Measurements from ENCODE around the gene ZNF839.
"Not testable (repeated sequence)": the region's sequence is repeated elsewhere in the genome, so short reads cannot be mapped to it uniquely, and the experiment has no call there.

ZNF839 gene

DNA sequence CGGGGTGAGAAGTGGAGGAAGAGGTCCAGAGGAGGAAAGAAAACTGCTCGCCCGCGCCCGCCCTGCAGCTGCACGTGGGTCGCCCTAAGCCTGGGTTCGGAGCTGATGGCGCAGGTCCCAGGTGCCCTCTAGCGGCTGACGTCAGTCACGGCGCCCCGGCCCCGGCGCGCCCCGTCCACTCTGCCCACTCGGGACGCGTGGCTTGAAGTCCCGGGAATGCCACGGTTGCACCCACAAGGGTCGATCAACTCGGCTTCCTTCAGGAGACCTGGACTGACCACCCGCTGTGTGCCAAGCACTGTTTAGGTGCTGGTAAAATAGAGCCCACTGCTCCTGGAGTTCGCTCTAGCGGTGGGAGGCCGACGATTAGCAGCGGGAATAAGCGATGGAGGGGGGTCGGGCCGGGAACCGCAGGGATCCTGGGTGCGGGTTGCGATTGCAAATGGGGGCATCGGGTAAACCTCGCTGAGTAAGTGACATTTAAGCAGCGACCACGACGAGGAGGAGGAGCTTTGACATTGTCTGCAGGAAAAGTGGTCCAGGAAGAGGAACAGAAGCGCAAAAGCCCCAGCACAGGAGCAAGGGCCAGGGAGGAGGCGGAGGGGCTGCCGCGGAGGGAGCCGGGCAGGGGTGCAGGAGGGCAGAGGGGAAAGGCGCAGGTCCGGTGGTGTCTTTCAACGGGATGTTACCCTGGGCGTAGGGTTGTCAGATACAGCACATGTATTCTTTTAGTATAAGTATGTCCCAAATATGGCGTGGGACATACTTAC is 5.1 kb upstream of the ZNF839 start:
- peak; percentile 65 to 67 for DNase-seq (ENCODE audit: low read depth in 2 of 2)

DNA sequence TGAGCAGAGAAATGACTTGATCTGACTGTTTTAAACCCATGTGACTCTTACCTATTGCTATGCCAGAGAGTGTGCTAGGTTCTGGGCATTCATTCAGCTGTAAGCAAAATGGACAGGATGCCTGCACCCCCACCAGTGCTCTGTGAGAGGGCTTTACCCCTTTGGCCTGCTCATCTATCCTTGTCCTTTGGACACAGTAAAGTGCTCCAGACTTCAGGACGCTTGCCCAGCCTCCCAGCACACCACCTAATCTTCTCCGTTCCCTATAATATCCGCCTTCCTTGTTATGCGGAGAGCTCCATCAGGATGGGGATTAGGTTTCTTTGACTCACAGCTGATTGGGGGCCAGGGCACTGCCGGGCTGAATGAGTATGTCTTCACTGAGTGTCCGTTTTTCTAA is 4.4 kb upstream of the ZNF839 start:
- no peak for DNase-seq (ENCODE audit: low read depth in 2 of 2)

DNA sequence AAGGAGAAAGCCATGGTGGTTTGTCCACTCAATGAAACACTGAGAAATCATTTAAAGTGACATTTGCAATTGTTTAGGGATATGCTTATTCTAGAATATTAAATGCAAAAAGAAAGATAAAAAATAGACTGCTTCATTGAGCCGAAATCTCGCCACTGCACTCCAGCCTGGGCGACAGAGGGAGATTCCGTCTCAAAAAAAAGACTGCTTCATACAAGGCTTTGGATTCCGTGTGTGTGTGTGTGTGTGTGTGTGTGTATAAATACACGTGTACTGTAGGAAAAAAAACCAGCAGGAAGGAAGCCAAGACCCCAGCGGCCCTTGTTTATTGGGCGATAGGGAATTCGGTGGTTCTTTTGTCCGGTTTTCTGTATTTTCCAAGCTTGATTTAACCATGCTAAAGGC is 3.2 kb upstream of the ZNF839 start:
- DNase-seq (ENCODE audit: low read depth in 2 of 2), result no peak

DNA sequence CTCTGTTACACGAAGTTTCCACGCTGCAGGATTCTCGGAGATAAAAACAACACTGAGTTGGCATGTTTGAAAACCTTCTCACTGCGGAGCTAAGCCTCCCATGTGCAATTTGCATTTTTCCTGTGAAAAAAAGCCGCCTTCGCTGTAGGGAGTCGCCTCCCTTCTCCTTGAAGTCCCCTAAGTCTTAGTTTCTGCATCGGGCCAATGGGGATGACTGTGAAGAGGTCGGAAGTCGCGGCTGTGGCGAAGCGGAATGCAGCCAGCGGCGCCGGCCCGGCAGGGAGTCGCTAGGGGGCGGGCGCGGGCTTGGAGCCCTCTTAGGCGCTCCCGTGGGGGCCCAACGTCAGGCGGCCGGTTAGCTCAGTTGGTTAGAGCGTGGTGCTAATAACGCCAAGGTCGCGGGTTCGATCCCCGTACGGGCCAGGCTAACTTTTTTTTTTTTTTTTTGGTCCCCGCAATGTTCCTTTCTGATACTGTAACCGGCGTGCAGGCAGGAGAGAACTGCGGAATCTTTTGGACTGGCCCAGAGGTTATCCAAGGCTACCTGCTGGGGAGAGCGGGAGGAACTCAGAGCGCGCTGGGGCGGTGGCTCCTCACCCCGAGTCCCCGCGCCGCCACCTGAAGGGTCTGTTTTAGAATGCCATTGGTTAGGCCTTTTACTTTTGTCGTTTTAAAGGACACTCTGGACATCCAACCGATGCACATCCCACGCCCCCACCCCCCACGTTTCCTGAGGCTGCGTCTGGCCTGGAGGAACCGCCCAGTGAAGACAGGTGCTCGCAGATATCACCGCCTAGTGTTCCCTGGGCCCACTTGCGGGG is 2.6 kb upstream of the ZNF839 start:
- peak; percentile 89 for DNase-seq (ENCODE audit: low read depth in 2 of 2)

DNA sequence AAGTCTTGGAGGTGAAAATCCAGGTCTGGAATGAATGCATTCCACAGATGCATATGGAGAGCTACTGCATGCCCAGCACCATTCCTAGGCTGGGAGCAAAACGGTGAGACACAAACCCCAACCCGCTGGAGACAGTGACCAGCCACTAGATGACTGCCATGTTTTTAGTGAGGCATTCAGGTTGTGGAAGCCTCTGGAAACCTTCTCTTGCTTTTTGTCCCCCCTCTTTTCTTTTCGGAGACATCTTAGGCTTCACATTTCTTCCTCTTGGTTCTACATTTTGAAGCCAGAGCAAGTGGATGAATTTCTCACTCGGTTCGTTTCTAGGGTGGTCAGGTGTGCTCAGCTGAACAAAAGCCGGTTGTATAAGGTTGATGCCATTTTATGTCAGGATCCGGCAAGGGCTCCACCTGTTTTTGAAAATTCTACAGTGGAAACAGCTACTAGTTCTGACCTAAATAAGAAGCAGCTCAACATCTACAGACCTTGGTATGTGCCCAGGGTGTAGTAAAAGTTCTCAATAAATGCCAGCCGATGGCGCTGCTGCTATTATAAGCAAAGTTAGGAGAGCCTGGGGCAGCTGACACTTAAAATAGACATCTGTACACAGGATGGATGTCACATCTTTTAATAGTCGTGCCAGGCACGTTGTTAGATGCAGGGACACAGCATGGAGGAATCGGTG is 1.8 kb upstream of the ZNF839 start:
- no peak for DNase-seq (ENCODE audit: low read depth in 2 of 2)

DNA sequence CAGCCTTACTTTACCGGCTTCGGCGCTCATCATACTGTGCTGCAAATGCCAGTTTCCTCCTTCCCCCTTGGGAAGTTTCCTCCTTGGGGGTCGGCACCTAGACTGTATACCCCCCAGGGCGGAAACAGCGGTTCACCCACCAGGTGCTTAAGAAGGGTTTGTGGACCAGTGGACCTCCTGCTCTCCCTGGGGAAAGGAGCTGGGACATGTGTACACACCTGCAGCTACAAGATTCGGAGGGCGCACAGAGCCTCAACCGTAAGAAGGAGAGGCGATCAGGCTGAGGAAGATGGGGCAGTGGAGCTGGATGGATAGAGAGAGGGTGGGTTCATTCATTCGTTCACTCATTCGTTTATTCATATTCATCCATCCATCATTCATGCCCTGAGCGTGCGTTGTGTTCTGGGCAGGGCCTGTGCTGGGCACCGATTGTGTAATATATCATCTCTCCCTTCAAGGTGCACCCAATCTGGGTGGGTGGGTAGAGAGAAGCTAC is 717 bp upstream of the ZNF839 start:
- DNase-seq (ENCODE audit: low read depth in 2 of 2), result no peak

DNA sequence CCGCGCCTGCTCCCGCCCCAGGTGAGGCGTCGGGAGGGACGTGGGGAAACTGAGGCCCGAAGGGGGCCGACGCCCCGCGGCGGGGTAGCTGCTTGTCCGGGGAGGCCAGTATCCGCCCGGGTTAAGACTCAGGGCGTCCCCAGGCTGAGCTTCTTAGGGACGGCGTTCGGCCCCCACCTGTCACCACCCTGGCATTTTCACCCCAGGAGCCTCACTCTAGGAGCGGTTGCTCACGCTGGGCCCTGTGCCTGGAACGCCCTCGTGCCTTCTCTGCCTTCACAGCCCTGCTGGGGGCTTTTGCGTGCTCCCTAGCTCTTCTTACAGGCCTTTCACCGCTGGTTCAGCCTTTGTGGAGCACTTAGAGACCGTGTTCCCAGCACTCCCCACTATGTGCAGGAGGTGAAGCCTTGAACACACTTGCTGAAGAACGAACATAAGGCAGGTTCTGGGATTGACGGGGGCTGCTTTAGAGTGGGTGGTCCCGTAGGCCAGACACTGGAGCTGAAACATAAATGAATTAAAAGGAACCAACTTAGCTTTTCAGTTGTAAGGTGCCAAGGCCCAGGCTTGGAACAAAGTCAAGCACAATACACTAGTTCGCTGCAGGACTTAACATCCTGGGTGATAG is 601 bp downstream of the ZNF839 start:
- no peak for DNase-seq (ENCODE audit: low read depth in 2 of 2)

DNA sequence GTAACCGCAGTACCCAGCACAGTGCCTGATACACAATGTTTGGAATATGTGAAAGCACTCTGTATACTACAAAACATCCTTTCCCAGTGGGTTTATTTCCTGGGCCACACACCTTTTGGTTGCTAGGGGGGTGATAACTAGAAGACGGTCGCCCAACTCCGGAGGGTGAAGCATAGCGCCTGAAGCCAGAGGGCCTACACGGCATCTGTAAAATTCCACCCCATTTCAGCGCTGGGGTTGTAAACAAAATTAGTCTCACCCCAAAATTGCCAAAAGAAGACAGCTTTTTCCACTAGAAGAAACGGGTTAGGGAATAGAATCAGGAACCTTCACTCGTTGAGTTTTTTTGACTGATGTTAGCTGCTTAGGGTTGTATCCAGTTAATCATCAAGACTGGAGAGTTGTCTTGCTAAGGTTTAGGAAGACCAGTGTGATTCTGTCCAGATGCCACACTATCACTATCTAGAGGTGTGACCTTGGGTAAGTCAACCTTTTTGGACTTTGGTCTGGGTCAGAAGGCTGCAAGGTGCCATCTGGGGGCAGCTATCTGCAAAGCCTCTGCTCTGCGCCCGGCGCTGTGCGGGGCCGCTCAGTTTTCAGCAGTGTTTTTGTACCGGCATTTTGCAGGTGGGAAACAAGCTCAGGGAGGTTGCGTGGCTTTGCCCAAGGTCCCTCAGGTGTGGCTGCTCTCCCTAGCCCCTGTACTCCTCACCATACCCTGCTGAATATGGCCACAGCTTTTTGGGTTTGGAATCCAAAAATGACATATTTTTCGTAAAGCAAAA is 1.3 kb downstream of the ZNF839 start:
- no peak for DNase-seq (ENCODE audit: low read depth in 2 of 2)

DNA sequence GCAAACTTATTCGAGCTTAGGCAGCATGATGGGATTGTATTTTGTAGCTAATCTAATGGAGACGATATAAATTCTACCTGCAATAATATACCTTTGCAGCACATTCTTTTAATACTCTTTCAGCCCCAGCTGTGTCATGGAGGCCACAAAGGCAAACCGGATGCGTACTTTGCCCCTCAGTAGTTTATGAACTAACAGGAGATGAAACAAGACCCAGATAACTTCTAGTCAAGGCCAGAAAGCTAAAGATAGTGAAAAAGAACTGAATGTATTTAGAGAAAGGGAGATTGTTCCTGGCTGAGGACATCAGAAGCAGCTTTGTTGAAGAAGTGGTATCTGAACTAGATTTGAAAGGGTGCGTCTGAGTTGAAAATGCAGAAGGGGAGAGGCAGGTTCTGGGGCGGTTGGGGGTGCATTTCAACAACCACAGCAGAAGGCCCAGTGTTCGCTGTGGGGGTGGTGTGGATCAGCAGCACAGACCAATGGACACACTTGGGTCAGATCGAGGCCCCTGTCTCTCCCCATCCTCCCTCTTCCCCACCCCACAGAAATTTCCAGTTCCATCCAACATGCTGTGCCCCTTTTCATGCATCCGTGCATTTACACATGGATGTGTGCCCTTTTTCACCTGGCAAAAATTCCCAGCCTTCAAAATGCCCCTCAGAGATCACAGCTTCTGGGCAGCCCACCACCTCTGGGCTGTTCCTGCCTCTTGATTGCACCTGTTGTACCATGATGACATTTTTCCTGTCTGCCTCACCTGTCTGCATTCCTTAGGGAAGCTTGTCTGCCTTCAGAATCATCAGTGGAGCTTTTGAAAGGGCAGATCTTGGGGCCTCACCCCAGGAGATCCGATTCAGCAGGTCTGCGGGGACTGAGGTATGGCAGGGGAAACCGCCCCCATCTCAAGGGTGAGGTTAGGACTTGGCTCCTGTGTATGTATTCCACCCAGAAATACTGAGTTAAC is 2.2 kb downstream of the ZNF839 start:
- no peak for DNase-seq (ENCODE audit: low read depth in 2 of 2)

DNA sequence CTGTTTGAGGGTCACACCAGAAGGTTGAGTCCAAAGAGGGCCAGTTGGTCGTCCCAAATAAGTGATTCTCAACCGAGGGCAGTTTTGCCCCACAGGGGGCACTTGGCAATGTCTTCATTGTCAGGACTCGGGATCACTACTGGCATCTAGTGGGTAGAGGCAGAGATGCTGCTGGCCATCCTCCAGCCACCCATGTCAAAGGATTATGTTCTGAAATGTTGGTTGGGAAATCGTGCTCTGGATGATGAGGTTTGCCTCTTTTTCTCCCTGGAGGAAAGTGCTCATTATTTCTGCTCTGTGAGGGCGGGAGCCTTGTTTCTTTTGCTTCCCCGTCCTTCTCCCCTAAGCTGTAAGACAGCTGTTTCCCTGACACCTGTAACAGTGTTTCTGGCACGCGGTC is 3.6 kb downstream of the ZNF839 start:
- DNase-seq (ENCODE audit: low read depth in 2 of 2), result no peak

DNA sequence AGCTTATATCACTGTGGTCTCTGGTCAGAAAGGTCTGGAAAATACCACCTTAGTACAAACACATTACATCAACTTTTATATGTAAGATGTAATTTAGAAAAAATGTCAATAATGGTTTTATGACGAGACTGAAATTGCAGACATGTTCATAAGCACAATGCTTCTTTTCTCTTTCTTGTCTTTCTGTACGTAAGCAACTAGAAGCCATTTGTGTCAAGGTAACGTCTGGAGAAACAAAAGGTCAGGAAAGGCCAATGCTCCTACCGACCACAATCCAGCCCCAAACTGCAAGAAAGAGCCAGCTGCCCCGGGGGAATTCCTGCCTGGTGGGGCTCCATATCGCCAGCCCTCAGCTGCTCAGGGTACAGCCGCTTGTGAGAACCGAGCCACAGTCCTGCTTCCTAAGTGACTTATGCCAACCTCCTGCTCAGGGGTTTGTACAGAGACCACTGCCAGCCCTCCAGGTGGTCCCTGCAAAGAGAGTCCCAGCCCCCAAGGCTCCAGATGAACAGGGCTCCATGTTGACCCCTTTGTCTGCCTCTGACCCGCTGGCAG is 6.3 kb downstream of the ZNF839 start:
- DNase-seq (ENCODE audit: low read depth in 2 of 2), result no peak

DNA sequence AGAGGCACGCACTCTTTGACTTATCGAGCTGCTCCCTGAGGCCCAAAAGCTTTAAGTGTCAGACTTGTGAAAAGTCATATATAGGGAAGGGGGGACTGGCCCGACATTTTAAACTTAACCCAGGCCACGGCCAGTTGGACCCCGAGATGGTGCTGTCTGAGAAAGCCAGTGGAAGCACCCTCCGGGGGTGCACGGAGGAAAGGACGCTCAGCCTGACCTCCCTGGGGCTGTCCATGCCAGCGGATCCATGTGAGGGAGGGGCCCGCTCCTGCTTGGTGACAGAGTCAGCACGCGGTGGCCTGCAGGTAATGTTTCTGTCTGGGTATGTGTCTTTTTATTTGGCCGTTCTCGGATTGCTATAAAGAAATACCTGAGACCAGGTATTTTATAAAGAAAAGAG is 7.0 kb downstream of the ZNF839 start:
- DNase-seq (ENCODE audit: low read depth in 2 of 2), result no peak

DNA sequence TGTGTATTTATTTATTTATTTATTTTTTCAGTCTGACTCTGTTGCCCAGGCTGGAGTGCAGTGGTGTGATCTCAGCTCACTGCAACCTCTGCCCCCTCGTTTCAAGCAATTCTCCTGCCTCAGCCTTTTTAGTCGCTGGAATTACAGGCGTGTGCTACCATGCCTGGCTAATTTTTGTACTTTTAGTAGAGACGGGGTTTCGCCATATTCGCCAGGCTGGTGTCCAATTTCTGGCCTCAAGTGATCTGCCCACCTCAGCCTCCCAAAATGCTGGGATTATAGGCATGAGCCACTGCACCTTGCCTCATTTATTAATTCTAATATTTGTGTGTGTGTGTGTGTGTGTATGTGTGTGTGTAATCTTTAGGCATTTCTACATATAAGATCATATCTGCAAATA is 9.8 kb downstream of the ZNF839 start:
- not testable (repeated sequence) for DNase-seq (ENCODE audit: low read depth in 2 of 2)

DNA sequence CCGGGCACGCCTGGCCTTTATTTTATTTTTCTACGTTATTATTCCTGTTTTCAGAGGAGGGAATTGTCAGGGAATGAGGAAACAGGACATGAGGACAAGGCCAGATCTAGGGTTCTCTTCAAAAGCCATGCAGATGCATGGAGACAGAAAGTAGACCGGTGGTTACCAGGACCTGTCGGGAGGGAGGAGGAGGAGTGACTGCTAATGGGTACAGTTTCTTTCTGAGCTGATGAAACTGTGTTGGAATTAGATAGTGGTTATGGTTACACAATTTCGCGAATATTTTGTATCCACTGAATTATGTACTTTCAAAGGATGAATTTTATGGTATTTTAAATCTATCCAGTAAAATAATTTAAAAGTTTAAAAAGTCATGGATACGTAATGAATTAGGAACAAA is 11.3 kb downstream of the ZNF839 start:
- no peak for DNase-seq (ENCODE audit: low read depth in 2 of 2)

DNA sequence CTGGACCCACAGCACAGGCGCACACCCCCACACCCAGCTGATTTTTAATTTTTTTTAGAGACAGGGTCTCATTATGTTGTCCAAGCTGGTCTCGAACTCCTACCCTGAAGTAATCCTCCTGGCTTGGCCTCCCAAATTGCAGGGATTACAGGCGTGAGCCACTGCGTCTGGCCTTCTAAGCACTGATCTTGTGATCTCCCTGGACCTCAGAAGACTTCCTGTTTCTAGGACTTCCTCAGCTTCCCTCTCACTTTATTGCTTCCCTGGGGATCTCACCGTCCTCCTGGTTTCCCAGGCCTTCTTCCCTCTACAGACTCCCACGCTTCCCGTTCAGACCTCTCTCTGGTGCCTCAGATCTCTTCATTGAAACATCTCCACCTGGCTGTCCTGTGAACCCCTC is 13.8 kb downstream of the ZNF839 start:
- DNase-seq (ENCODE audit: low read depth in 2 of 2), result no peak

DNA sequence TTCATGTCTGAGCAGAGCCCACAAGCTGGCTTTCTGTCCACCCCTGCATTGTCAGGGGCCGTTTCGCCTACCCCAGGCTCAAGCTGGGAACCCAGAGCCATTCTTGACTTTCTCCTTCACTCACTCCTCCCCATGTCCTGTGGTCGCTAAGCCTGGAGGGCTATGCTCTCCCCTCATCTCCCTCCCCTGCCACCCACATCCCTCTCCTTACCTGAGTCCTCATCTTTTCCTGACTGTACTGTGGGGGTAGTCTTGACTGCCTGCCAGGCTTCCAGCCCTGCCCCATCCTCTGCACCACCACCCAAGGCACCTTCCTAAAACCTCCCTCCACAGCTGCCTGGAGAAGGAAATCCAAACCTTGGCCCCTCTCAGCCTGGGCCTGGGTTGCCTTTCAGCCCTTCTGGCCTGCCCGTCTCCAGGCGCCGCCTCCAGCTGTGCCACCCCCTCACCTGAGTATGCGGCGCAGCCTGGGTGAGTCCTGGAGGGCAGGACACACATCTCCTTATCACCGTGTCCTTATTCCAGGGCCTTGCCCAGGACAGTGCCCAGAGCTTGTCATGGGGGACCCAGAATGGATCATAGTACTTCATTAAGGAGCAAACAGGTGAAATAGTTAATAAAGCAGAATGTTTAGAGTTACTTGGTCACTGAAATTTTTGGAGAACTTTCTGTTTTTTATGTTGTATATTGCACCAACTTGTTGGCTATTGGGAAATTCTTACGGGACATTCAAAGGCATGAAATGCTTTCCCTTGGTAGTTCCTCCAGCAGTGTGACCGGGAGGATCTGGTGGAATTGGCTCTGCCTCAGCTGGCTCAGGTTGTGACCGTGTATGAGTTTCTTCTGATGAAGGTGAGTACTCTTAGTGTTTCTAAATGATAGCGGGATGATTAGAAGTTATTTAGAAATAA is 14.5 kb downstream of the ZNF839 start:
- no peak for DNase-seq (ENCODE audit: low read depth in 2 of 2)

DNA sequence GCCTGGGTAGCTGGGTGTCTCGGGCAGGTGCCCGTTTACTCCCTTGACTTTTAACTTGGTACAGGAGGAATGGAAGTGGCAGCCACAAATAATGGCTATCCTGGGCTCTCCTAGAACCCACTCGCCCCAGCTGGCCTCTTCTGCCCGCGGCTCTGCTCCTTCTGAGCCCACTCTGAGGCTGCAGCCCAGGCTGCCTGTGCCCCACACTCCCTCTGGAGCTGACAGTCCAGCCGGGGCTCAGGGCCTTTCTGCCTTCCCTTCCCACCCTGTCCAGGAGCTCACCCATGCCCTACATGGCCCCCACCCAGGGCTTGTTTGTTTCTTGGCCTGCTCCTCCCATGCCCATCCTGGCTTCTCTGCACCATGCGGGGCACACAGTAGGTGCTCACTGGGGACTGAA is 15.6 kb downstream of the ZNF839 start:
- no peak for DNase-seq (ENCODE audit: low read depth in 2 of 2)

DNA sequence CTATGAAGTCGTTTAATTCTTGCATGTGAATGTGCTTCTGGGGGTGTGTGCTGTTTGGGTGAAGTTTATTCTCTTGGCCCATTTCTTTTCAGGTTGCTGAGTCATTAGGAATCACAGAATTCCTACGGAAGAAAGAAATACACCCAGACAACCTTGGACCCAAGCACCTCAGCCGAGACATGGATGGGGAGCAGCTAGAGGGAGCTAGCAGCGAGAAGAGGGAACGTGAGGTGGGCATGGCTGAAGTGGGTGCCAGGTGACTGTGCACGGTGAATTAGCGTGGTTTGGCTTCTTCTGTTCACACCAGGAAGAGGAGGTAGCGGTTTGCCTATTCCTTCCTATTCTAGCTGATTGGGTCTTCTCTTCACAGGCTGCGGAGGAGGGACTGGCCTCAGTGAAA is 19.2 kb downstream of the ZNF839 start:
- no peak for DNase-seq (ENCODE audit: low read depth in 2 of 2)

DNA sequence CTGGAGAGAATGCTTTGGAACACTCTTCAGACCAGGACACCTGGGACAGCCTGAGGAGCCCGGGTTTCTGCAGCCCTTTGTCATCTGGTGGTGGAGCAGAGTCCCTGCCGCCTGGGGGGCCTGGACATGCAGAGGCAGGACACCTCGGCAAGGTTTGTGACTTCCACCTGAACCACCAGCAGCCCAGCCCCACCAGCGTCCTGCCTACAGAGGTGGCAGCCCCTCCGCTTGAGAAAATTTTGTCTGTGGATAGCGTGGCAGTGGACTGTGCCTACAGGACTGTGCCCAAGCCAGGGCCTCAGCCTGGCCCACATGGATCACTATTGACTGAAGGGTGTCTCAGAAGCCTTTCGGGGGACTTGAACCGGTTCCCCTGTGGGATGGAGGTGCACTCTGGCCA is 22.0 kb downstream of the ZNF839 start:
- no peak for DNase-seq (ENCODE audit: low read depth in 2 of 2)
